OCI-LY1 (cell line): ENCODE data around the gene B3GALT6.

Experiments used
- CTCF ChIP-seq: fragments of 200-600 bp; sonication (generic), shearing (Covaris generic); IDR thresholded peaks from 2 replicates; pipeline ENCODE4 v1.5.1; 2017; ENCODE audit warnings: mild to moderate bottlenecking, antibody characterized with exemption, low read length, moderate library complexity, mixed read lengths
- EZH2 ChIP-seq: fragments of 200-600 bp; sonication (generic), shearing (Covaris generic); IDR thresholded peaks from 2 replicates; pipeline ENCODE4 v1.8.0; 2017; ENCODE audit warnings: borderline replicate concordance, mixed run types, mild to moderate bottlenecking, antibody characterized with exemption, low read length, moderate library complexity, mixed read lengths

- TF ChIP-seq CTCF (no peak), EZH2 (no peak)
Measured at GRCh38 chr1:1267488-1268283, 35.6 kb downstream of the B3GALT6 start.
